Left renal pelvis (tissue), 4 donors: ENCODE results near the gene DMPK. TPM values are rescaled to one million over a fixed set of nuclear protein-coding genes. Genes with fewer than 3 reads are reported as not detected.
A peak's percentile ranks its signal among the peaks of the same experiment; 100 is the strongest.

Source experiments
- DNase-seq, 4 donors: peaks; one replicate each; pipeline ENCODE4 v3.0.0-alpha.2; 2013; ENCODE audit warnings: low read depth in 4 of 4, low spot score in 3 of 4
- polyA plus RNA-seq, 4 donors: library from polyadenylated mRNA; unstranded; fragments of 120-200 nt; gene quantifications; one replicate each; pipeline ENCODE4 v1.2.1, GENCODE V29; 2013; ENCODE audit not compliant: insufficient read length in 4 of 4

The DMPK gene
- polyA plus RNA-seq, 4 donors: 32.8 to 69.8 (median 48.1) TPM

GRCh38 chr19:45789035-45789786 lies 6.9 kb upstream of the DMPK start:
- no peak for DNase-seq

DNA sequence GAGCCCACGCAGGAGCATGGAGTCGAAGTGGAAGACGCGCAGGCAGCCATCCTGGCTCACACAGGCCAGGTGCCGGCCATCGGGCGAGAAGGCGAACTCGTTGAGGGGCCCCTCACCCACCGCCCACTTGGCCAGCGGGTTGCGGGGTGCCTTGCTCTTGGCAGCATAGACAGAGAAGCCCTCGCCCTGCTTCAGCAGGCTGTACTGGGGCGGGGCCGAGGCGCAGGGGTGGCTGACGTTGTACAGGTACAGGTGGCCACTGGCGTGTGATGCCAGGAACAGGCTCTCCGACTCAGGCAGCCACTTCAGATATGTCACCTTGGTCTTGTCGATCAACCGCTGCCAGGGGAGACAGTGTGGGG lies 4.2 kb upstream of the DMPK start:
- DNase-seq: no peak

- no peak for DNase-seq
Observed at GRCh38 chr19:45785781-45786532, 3.7 kb upstream of the DMPK start.

- DNase-seq: no peak
Observed at GRCh38 chr19:45785097-45785496, 2.8 kb upstream of the DMPK start.

GRCh38 chr19:45784096-45784495 lies 1.8 kb upstream of the DMPK start:
- no peak for DNase-seq

GRCh38 chr19:45782820-45783785 lies 813 bp upstream of the DMPK start:
- no peak for DNase-seq

DNA sequence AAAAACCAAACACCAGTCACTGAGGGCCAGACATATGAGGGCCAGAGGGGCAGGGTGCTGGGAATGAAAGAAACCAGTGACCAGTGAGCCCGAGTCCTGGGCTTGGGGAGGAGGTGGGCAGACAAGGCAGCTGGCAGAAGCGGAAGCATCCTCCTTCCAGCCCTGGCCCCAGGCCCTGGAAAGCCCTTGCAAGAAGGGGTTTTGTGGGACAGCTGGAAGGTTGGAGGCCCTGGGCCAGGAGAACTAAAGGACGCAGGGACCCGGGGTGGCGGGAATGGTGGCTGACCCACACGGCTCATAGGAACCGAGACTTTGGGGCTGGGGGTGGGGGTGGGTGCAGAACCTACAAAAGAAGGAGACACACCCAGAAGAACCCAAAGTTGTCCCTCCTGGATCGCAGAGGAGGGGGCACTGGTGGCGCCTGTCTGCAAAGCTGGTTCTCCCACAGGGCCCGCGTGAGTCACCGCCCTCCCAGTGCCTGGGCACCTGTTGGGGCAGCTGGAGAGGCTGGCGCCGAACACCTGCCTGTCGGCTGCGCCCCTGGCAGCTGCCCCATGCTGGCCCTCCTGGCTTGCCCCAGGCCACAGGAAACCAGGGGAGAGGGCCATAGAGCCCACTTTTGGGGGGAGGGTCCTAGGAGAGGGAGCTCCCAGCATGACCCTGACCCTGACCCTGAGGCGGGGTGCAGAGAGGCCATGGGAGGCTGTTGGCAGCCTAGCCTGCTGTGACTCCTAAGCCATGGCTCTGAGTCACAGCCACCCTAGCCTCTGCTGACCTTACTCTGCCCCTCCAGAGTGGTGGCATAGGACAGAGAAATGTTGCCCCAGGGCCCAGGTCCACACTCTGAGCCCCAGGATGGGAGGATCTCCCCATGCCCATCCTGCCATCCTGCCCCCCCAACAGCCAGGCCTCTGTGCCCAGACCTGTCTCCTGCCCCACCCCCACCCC lies 802 bp downstream of the DMPK start:
- no peak for DNase-seq

DNA sequence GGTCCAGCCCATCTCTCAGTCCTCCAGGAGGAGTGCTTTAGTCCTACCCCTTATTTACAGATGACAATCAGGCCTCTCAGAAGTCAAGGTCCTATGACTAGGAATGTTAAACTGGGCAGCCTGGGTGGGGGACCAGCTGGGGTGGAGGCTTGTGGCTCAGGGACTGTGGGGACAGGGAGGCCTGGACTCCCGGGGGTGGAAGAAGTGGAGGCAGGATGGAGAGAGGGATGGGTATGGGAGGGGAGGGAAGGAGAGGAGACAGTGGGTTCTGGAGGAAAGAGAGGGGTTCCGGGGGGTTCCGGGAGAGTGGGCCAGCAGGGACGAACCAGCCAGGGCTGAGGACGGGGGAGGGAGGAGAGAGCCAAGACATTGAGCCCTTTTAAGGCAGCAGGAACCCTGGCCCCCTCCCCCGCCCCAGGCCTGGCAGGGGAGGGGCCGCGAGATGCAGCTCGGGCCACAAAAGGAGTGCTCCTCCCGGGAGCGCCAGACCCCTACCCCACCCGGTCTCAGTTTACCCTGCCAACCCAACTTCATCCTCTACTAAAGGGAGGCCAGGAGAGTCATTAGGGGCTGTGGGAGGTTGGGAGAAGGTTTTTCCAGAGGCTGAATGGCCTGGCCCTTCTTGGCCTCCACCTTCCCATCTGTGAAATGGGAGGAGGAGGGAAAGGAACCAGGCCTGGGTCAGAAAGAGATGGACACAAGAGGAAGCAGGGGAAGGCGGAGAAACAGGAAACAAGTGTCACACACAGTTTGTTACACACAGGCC lies 1.7 kb downstream of the DMPK start:
- DNase-seq: no peak

DNA sequence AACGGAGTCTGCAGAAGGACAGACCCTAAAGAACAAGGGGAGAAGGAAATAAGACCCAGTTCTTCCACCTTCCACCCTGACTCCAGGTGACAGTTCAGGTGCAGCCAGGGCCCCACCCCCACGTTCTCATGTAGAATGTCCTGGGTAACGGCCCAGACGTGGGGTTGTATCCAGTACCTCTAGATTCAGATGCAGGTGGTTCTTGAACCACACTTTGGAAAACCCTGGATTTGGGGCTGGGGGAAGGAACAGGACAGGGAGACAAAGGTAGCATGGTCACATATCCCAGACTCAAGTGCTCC lies 2.2 kb downstream of the DMPK start:
- no peak for DNase-seq

- peak in 1 of 4 donors; percentile 58 for DNase-seq
Observed at GRCh38 chr19:45779231-45780145, 2.8 kb downstream of the DMPK start.

GRCh38 chr19:45778010-45778661 lies 4.2 kb downstream of the DMPK start:
- DNase-seq: no peak

GRCh38 chr19:45777395-45777961 lies 4.8 kb downstream of the DMPK start:
- no peak for DNase-seq

DNA sequence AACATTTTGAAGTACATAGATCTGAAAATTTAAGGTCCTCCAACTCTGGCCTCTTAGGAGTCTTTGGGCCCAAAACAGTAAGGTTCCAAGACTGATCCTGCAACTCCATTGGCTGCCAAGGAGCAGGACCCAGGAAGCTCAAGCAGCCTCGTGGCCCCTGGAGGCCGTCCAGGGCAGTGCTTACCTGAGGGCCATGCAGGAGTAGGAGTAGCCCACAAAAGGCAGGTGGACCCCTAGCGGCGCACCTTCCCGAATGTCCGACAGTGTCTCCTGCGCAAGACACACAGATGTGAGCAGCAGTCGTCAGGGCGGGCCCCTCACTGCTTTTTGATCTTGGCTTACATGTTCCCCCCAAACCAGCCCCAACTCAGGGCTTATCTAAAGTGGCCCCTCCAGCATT lies 7.5 kb downstream of the DMPK start:
- DNase-seq: no peak

DNA sequence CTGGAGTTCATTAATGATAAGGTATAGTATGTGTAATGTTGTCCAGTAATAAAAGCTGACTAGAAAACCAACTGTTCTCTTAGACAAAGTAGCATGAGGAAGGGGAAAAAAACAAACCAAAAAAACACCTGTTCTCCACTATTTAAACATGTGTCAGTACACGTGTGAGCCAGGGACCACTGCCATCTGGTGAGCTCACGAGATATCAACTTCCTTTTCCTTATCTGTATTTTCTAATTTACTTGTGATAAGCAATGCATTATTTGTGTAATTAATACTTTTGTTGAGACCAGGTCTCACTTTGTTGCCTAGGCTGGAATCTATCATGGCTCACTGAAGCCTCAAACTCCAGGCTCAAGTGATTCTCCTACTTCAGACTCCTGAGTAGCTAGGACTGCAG lies 8.9 kb downstream of the DMPK start:
- no peak for DNase-seq

DNA sequence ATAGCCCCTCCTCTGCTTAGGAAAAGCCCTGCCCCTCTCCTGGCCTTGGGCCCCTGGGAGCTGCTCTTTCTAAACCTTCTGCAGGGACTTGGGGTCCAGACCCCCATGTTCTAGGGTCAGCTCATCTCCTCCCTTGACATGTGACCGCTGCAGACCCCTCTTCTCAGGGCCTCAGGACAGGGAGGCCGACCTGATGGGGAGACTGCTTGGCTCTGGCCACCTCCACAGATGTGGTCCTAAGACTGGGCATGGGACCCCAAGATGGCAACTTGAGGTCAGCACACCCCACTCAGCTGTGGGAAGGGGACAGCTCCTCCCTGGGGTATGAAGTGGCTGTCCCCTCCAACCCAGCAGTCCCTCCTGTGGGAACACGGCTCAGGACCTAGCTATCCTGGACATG lies 9.4 kb downstream of the DMPK start:
- DNase-seq: no peak

DNA sequence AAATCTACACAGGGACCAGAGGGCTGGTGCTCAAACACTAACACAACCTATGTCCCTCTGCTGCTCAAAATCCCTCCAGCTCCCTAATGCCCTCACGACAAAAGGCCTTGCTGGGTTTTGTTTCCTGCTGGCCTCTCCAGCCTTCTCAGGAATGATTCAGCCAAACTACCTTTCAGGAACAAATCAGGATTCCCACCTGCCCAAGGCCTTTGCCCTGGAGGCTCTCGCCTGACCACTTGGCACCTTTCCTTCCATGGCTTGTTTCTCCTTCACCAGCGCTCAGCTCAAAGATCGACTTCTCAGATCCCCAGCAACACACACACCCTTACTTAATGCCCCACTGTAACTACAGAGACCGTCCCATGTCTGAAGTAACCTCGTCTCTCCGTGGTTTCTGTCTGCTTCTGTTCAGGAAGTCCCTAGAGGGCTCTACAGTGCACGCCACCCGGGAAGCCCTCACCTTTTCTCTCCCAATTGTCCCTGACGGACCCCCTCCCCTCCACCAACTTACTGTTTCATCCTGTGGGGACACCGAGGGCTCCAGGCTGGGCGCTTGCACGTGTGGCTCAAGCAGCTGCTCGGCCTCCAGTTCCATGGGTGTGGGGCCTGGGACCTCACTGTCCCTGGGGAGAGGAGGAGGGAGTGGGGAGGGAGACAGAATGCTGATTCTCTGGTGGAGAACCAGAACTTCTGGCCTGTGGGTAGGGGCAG lies 10.0 kb downstream of the DMPK start:
- DNase-seq: no peak
